Uterus (tissue), 4 donors: ENCODE data around the gene COMMD10. TPM values are rescaled to one million over a fixed set of nuclear protein-coding genes. Genes with fewer than 3 reads are reported as not detected.

Experiments used
- DNase-seq, 2 donors: peaks; one replicate each; pipeline ENCODE4 v3.0.0-alpha.2; 2019 to 2020
- H3K27ac ChIP-seq, 2 donors: fragments of 200-600 bp; sonication (generic); 1 replicate in 1 of 2; 2 replicates in 1 of 2; pipeline ENCODE4 v1.5.1; 2016 to 2018
- H3K27me3 ChIP-seq, 2 donors: fragments of 200-600 bp; sonication (generic); one replicate each; pipeline ENCODE4 v1.5.1; 2018 to 2019; ENCODE audit warnings: control low read depth in 1 of 2
- H3K36me3 ChIP-seq, 2 donors: fragments of 200-600 bp; sonication (generic); one replicate each; pipeline ENCODE4 v1.5.1; 2019; ENCODE audit warnings: control low read depth in 1 of 2
- H3K4me1 ChIP-seq, 2 donors: fragments of 200-600 bp; sonication (generic); one replicate each; pipeline ENCODE4 v1.5.1; 2018 to 2019; ENCODE audit warnings: control low read depth in 1 of 2
- H3K4me3 ChIP-seq, 2 donors: fragments of 200-600 bp; sonication (generic); 1 replicate in 1 of 2; 2 replicates in 1 of 2; pipeline ENCODE4 v1.5.1; 2018 to 2019; ENCODE audit warnings: mild to moderate bottlenecking in 1 of 2
- H3K9me3 ChIP-seq, 2 donors: fragments of 200-600 bp; sonication (generic); one replicate each; pipeline ENCODE4 v1.5.1; 2019; ENCODE audit warnings: control low read depth in 1 of 2
- CTCF ChIP-seq, 4 experiments: fragments of 200-600 bp in 2 of 4; fragments of 450-650 bp in 2 of 4; sonication (generic) in 2 of 4; IDR thresholded peaks; one replicate each; pipeline ENCODE4 v1.5.1; 2016 to 2019; ENCODE audit warnings: antibody characterized with exemption in 4 of 4, mild to moderate bottlenecking in 2 of 4, moderate library complexity in 1 of 4
- POLR2A ChIP-seq, 2 donors: fragments of 450-650 bp; IDR thresholded peaks; one replicate each; pipeline ENCODE4 v1.6.1; 2016; ENCODE audit warnings: antibody characterized with exemption in 2 of 2, mild to moderate bottlenecking in 1 of 2, moderate library complexity in 1 of 2
- intact Hi-C: fragments of 100-400 bp; cut with DNase I; formaldehyde crosslinking; loops from one replicate; pipeline ENCODE4 v1.15.1; 2023; ENCODE audit warnings: low total_unique reads
- total RNA-seq, 4 donors: library from RNA; depleted of rRNA in 3 of 4; stranded (reverse); fragments of >200 nt in 3 of 4; gene quantifications; one replicate each; pipeline versions ENCODE4 v1.1.0 to v1.2.4, GENCODE V29; 2014 to 2023
- donor health status: DM: yes; HTN: yes; CAD: no.

Gene COMMD10
- total RNA-seq, 4 donors from 2014 or later: 37.3 to 82.6 (median 67.3) TPM

GRCh38 chr5:116130976-116131375 is 46.2 kb downstream of the COMMD10 start:
- DNase-seq: no peak
- TF ChIP-seq POLR2A (IDR thresholded peaks at IDR 0.05) (no peak), CTCF (IDR thresholded peaks at IDR 0.05) (no peak)
- Histone ChIP-seq H3K27me3 (no peaks in the 10 kb centered on the region), H3K27ac (no peak overlapping the region), H3K4me1 (no peaks in the 10 kb centered on the region), H3K36me3 (no peaks in the 10 kb centered on the region), H3K4me3 (no peak overlapping the region), H3K9me3 (no peaks in the 10 kb centered on the region)
- intact Hi-C loops: no loop called here

- H3K4me1 ChIP-seq: no peaks in the 10 kb centered on the region
- DNase-seq: no peak
- H3K27me3 ChIP-seq: no peaks in the 10 kb centered on the region
- no peaks in the 10 kb centered on the region for H3K9me3 ChIP-seq
- TF ChIP-seq CTCF (IDR thresholded peaks at IDR 0.05): no peak
- TF ChIP-seq POLR2A (IDR thresholded peaks at IDR 0.05): no peak
- intact Hi-C loops: no loop called here
- H3K36me3 ChIP-seq: no peaks in the 10 kb centered on the region
- H3K27ac ChIP-seq: no peak overlapping the region
- H3K4me3 ChIP-seq: no peak overlapping the region
Measured at GRCh38 chr5:116133281-116133680, 48.5 kb downstream of the COMMD10 start.

GRCh38 chr5:116135344-116135743 is 50.5 kb downstream of the COMMD10 start:
- no peak for DNase-seq
- H3K4me3 ChIP-seq: no peak overlapping the region
- no peak for TF ChIP-seq POLR2A (IDR thresholded peaks at IDR 0.05)
- no peak for TF ChIP-seq CTCF (IDR thresholded peaks at IDR 0.05)
- intact Hi-C loops: no loop called here
- no peaks in the 10 kb centered on the region for H3K27me3 ChIP-seq
- H3K9me3 ChIP-seq: no peaks in the 10 kb centered on the region
- H3K4me1 ChIP-seq: no peaks in the 10 kb centered on the region
- H3K27ac ChIP-seq: no peak overlapping the region
- no peaks in the 10 kb centered on the region for H3K36me3 ChIP-seq

- Histone ChIP-seq H3K36me3 (no peaks in the 10 kb centered on the region), H3K9me3 (no peaks in the 10 kb centered on the region), H3K4me3 (no peak overlapping the region), H3K27me3 (no peaks in the 10 kb centered on the region), H3K27ac (no peak overlapping the region), H3K4me1 (no peaks in the 10 kb centered on the region)
- DNase-seq: no peak
- TF ChIP-seq CTCF (IDR thresholded peaks at IDR 0.05) (peak; percentile 73 to 80 (median 76)), POLR2A (IDR thresholded peaks at IDR 0.05) (no peak)
- intact Hi-C loops: no loop called here
Measured at GRCh38 chr5:116137544-116138378, 52.9 kb downstream of the COMMD10 start.

GRCh38 chr5:116142495-116142894 is 57.7 kb downstream of the COMMD10 start:
- H3K27me3 ChIP-seq: no peaks in the 10 kb centered on the region
- H3K4me1 ChIP-seq: no peaks in the 10 kb centered on the region
- no peaks in the 10 kb centered on the region for H3K36me3 ChIP-seq
- no peak for TF ChIP-seq CTCF (IDR thresholded peaks at IDR 0.05)
- TF ChIP-seq POLR2A (IDR thresholded peaks at IDR 0.05): no peak
- no peak for DNase-seq
- no peak overlapping the region for H3K4me3 ChIP-seq
- intact Hi-C loops: no loop called here
- H3K27ac ChIP-seq: no peak overlapping the region
- H3K9me3 ChIP-seq: no peaks in the 10 kb centered on the region
